IMR-90 (cell line): ENCODE data around the gene SLC6A3. TPM values are rescaled to one million over a fixed set of nuclear protein-coding genes. Genes with fewer than 3 reads are reported as not detected.

Experiments used
- ATAC-seq: fragments of 200-7000 bp; cut with Tn5 transposase; 2 replicates; pipeline ENCODE4 v1.9.1; 2020; ENCODE audit warnings: low read depth, mild to moderate bottlenecking, moderate library complexity
- BruUV-seq: library from RNA; stranded (reverse); fragments of 400-500 nt; replicated peaks from 2 replicates; lab custom pipeline; 2021; lab: Mats Ljungman, UMichigan
- CTCF ChIA-PET: fragments of 300-600 bp; formaldehyde crosslinking; extraction: SDS; loops from one replicate; lab custom pipeline; 2021; ENCODE audit warnings: antibody characterized with exemption; lab: Yijun Ruan, JAX
- POLR2A ChIA-PET: fragments of 300-600 bp; sonication (Branson Sonifier 250); formaldehyde crosslinking; loops from one replicate; lab custom pipeline; 2022; ENCODE audit warnings: antibody characterized with exemption; ENCODE audit not compliant: unreplicated experiment; lab: Charles Lee
- DNase-seq: peaks from one replicate; pipeline ENCODE4 v3.0.0; 2013
- H2AFZ ChIP-seq: replicated peaks from 2 replicates; pipeline ENCODE3; 2013; ENCODE audit warnings: low read length, mild to moderate bottlenecking; ENCODE audit not compliant: poor library complexity
- H2AK5ac ChIP-seq: 2 replicates; pipeline ENCODE4 v1.6.1; 2013; ENCODE audit warnings: low read depth, low read length, inconsistent platforms
- H2AK9ac ChIP-seq: replicated peaks from 2 replicates; pipeline ENCODE3; 2013; ENCODE audit warnings: mild to moderate bottlenecking, low read depth, low read length, moderate library complexity; ENCODE audit not compliant: poor library complexity
- H2BK120ac ChIP-seq: 2 replicates; pipeline ENCODE4 v1.6.1; 2013; ENCODE audit warnings: low read depth, low read length, inconsistent platforms
- H2BK15ac ChIP-seq: 3 replicates; pipeline ENCODE4 v1.6.1; 2013; ENCODE audit warnings: low read depth, low read length, inconsistent platforms
- H2BK20ac ChIP-seq: 2 replicates; pipeline ENCODE4 v1.6.1; 2013; ENCODE audit warnings: low read depth, mild to moderate bottlenecking, inconsistent platforms, low read length, moderate library complexity
- H2BK5ac ChIP-seq: 2 replicates; pipeline ENCODE4 v1.6.1; 2013; ENCODE audit warnings: mild to moderate bottlenecking, low read depth, low read length, inconsistent platforms; ENCODE audit not compliant: poor library complexity, severe bottlenecking
- H3K14ac ChIP-seq: replicated peaks from 2 replicates; pipeline ENCODE4 v1.6.1; 2013; ENCODE audit warnings: low read depth, low read length, inconsistent platforms
- H3K18ac ChIP-seq: 2 replicates; pipeline ENCODE4 v1.6.1; 2013; ENCODE audit warnings: low read depth, low read length, control low read depth
- H3K23ac ChIP-seq: 2 replicates; pipeline ENCODE4 v1.6.1; 2013; ENCODE audit warnings: low read depth, low read length, inconsistent platforms
- H3K27ac ChIP-seq: 2 replicates; pipeline ENCODE4 v1.5.1; 2013; ENCODE audit warnings: mild to moderate bottlenecking, control low read depth, low read length; ENCODE audit not compliant: insufficient read depth
- H3K27me3 ChIP-seq: 2 replicates; pipeline ENCODE4 v1.6.1; 2013; ENCODE audit warnings: low read length; ENCODE audit not compliant: control insufficient read depth, insufficient read depth
- H3K36me3 ChIP-seq: 2 replicates; pipeline ENCODE4 v1.6.1; 2013; ENCODE audit warnings: low read length, mixed read lengths; ENCODE audit not compliant: control insufficient read depth, insufficient read depth
- H3K4ac ChIP-seq: 2 replicates; pipeline ENCODE4 v1.6.1; 2013; ENCODE audit warnings: low read depth, low read length, inconsistent platforms
- H3K4me1 ChIP-seq: 2 replicates; pipeline ENCODE4 v1.6.1; 2013; ENCODE audit warnings: low read length, mixed read lengths; ENCODE audit not compliant: control insufficient read depth, insufficient read depth
- H3K4me2 ChIP-seq: 2 replicates; pipeline ENCODE4 v1.6.1; 2013; ENCODE audit warnings: low read depth, mild to moderate bottlenecking, control low read depth, low read length, moderate library complexity
- H3K4me3 ChIP-seq: 2 replicates; pipeline ENCODE4 v1.5.1; 2013; ENCODE audit warnings: low read depth, mild to moderate bottlenecking, control low read depth, low read length, moderate library complexity; ENCODE audit not compliant: insufficient read depth
- H3K56ac ChIP-seq: 2 replicates; pipeline ENCODE4 v1.6.1; 2013; ENCODE audit warnings: low read length, inconsistent platforms; ENCODE audit not compliant: insufficient read depth; ENCODE audit errors: extremely low read depth
- H3K79me1 ChIP-seq, 2 experiments: 2 replicates each; pipeline ENCODE4 v1.6.1; 2013; ENCODE audit warnings: low read length in 2 of 2, inconsistent platforms in 1 of 2, low read depth in 1 of 2
- H3K9ac ChIP-seq: 2 replicates; pipeline ENCODE4 v1.6.1; 2013; ENCODE audit warnings: low read depth, low read length, control low read depth
- H3K9me1 ChIP-seq: 2 replicates; pipeline ENCODE4 v1.6.1; 2013; ENCODE audit warnings: low read length, inconsistent platforms; ENCODE audit not compliant: insufficient read depth
- H3K9me3 ChIP-seq: 2 replicates; pipeline ENCODE4 v1.6.1; 2013; ENCODE audit warnings: low read length; ENCODE audit not compliant: control insufficient read depth, insufficient read depth
- H4K20me1 ChIP-seq: 2 replicates; pipeline ENCODE4 v1.6.1; 2013; ENCODE audit warnings: low read length, inconsistent platforms; ENCODE audit not compliant: insufficient read depth
- H4K5ac ChIP-seq: 2 replicates; pipeline ENCODE4 v1.6.1; 2013; ENCODE audit warnings: mild to moderate bottlenecking, low read depth, low read length, control low read depth
- H4K8ac ChIP-seq, 2 experiments: 2 replicates each; pipeline ENCODE4 v1.6.1; 2013; ENCODE audit warnings: low read depth in 2 of 2, low read length in 2 of 2, control low read depth in 1 of 2, inconsistent platforms in 1 of 2
- H4K91ac ChIP-seq: 2 replicates; pipeline ENCODE4 v1.6.1; 2013; ENCODE audit warnings: low read depth, low read length, inconsistent platforms; ENCODE audit not compliant: insufficient read depth
- CHD1 ChIP-seq: IDR thresholded peaks from 2 replicates; pipeline ENCODE4 v1.6.1; 2012; ENCODE audit warnings: low read depth, low read length, improper control_type of control experiment
- MAFK ChIP-seq: IDR thresholded peaks from 2 replicates; pipeline ENCODE4 v1.6.1; 2012; ENCODE audit warnings: low read depth, low read length, improper control_type of control experiment
- MXI1 ChIP-seq: IDR thresholded peaks from 2 replicates; pipeline ENCODE4 v1.6.1; 2012; ENCODE audit warnings: low read depth, mild to moderate bottlenecking, low read length, moderate library complexity, borderline replicate concordance
- RAD21 ChIP-seq: IDR thresholded peaks from 2 replicates; pipeline ENCODE4 v1.6.1; 2012; ENCODE audit warnings: low read length, improper control_type of control experiment
- WGBS, 2 experiments: methylation state at CpG; one replicate each; pipeline versions ENCODE4 v1.1.5 to v1.1.7; 2013; ENCODE audit warnings: missing lambda C conversion rate in 2 of 2; ENCODE audit not compliant: insufficient read length in 1 of 2; ENCODE audit errors: extremely low coverage in 2 of 2; 5-methylcytosine and 5-hydroxymethylcytosine counted together
- dilution Hi-C: fragments of 300-500 bp; cut with HindIII; formaldehyde crosslinking; loops from one replicate; pipeline ENCODE4 v1.14.3; 2018; ENCODE audit warnings: low sequenced_read_pairs; ENCODE audit not compliant: unreplicated experiment
- in situ Hi-C: fragments of 300-500 bp; cut with MboI; formaldehyde crosslinking; loops from 3 replicates; pipeline ENCODE4 v1.14.3; 2019; ENCODE audit warnings: low sequenced_read_pairs, inconsistent platforms, mixed read lengths
- intact Hi-C: fragments of 100-400 bp; cut with micrococcal nuclease; formaldehyde crosslinking; loops from 2 replicates; pipeline ENCODE4 v1.10.0; 2022
- polyA plus RNA-seq, 3 experiments: library from polyadenylated mRNA; depleted of rRNA; stranded (reverse); fragments of >200 nt; gene quantifications; 2 replicates each; pipeline ENCODE4 v1.2.3, GENCODE V29; 2012; ENCODE audit warnings: low replicate concordance in 1 of 3
- total RNA-seq: library from RNA; depleted of rRNA; stranded (reverse); fragments of >200 nt; gene quantifications from 2 replicates; pipeline ENCODE4 v1.2.3, GENCODE V29; 2012
- TF ChIP-seq, protein P1 (sequence below): fragments of 150-350 bp; IDR thresholded peaks from 2 replicates; pipeline ENCODE4 v1.6.1; 2017; ENCODE audit warnings: mild to moderate bottlenecking, antibody characterized with exemption, low read length, low read depth

Gene SLC6A3
- total and polyA plus RNA-seq, 2 of the 4 experiments (the other 2 are of a cell fraction), result not detected

DNA sequence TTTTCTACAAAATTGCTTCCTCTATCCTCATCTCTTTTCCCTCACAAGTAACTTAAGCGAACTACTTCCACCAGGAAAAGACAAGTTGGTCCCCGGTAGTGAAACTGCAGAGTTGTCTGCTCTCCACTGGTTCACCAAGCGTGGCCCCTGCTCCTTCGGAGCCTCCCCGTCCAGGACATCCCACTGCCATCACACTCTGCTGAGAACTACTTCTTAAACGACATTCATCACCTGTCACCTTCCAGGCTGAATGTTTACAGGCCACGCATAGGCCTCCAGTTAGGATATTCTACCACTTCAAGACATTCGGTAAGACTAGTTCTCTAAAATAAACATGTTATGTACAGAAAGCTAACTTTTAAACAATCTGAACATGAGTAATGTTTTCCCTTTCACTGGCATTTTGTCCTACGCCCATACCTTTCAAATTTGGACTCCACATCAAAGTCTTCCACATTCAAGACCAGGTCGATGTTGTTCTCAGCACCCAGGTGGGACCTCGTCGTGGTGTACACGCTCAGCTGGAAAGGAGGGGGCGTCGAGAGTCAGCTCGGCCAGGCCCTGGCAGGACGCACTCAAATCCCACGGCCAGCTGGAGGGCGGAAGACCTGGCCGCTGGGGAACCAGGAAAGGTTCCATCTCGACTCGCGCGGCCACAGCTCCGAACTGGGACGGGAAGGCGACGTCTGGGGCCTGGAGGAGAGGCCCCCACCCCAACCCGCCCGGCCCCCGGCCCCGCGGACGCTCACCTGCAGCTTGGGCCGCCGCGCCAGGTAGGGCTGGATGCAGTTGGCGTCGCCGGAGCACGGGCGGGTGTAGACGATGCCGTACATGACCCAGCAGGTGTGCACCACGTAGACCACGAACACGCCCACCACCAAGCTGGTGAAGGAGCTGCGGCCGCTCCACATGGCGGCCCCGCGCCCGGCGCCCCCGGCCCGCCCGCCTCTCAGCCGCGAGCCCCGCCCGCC is 101.0 kb downstream of the SLC6A3 start:
- no peaks in the 10 kb centered on the region for H4K20me1 ChIP-seq
- H3K79me1 ChIP-seq, result peaks cover 13 to 29% of the 10 kb centered on the region in 2 experiments
- peak overlapping the region; percentile 90 for H2AK9ac ChIP-seq
- no peak overlapping the region for H2BK20ac ChIP-seq
- H2AK5ac ChIP-seq, result peak overlapping the region; percentile 91
- H3K4ac ChIP-seq, result peak overlapping the region; percentile 77; the same call in 1 of the 2 replicates
- in situ Hi-C loops, result no loop called here
- peak overlapping the region; percentile 99 for H3K4me2 ChIP-seq
- H3K27ac ChIP-seq, result peak overlapping the region; percentile 77
- H4K5ac ChIP-seq, result no peak overlapping the region
- intact Hi-C loops, result loop anchor here (2.0 kb wide), 1 partner anchor 301 kb away; no protein-coding TSS in a partner anchor
- H3K4me3 ChIP-seq, result peak overlapping the region; percentile 98
- POLR2A ChIA-PET, result no interaction called here
- peaks cover 8% of the 10 kb centered on the region; the same call in 1 of the 2 replicates for H3K4me1 ChIP-seq
- H3K18ac ChIP-seq, result no peak overlapping the region
- peak overlapping the region; percentile 73 to 87; a peak in 2 of 4 replicates for H4K8ac ChIP-seq
- H3K23ac ChIP-seq, result peak overlapping the region; percentile 65; the same call in 1 of the 2 replicates
- H3K9ac ChIP-seq, result peak overlapping the region; percentile 84
- no peak overlapping the region for H2BK15ac ChIP-seq
- H3K9me1 ChIP-seq, result no peaks in the 10 kb centered on the region
- H3K9me3 ChIP-seq, result no peaks in the 10 kb centered on the region
- TF ChIP-seq CHD1 (no peak), MXI1 (no peak; the same call in 1 of the 2 replicates), MAFK (no peak), RAD21 (no peak)
- TF ChIP-seq, protein P1, sequence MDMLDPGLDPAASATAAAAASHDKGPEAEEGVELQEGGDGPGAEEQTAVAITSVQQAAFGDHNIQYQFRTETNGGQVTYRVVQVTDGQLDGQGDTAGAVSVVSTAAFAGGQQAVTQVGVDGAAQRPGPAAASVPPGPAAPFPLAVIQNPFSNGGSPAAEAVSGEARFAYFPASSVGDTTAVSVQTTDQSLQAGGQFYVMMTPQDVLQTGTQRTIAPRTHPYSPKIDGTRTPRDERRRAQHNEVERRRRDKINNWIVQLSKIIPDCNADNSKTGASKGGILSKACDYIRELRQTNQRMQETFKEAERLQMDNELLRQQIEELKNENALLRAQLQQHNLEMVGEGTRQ, result no peak
- dilution Hi-C loops, result no loop called here
- no peak overlapping the region for H2BK120ac ChIP-seq
- peak overlapping the region; percentile 96 for H2AFZ ChIP-seq
- 12% methylated on average over 12 of the region's 61 CpGs; no CpG with 5 or more reads in 1 of the 2 experiments for WGBS, 2 experiments
- DNase-seq, result peak; percentile 12
- H3K27me3 ChIP-seq, result no peaks in the 10 kb centered on the region
- no peak overlapping the region; the same call in 1 of the 2 replicates for H4K91ac ChIP-seq
- BruUV-seq, result TSS peak; percentile 73
- H3K14ac ChIP-seq, result peak overlapping the region; percentile 71
- H3K56ac ChIP-seq, result no peak overlapping the region
- H3K36me3 ChIP-seq, result peaks cover 20% of the 10 kb centered on the region
- CTCF ChIA-PET, result no interaction called here
- H2BK5ac ChIP-seq, result no peak overlapping the region
- peak; percentile 45 for ATAC-seq
